HEK293T (cell line): ENCODE results near the gene SSBP2.

ENCODE experiments used
- BHLHE40 ChIP-seq: fragments of 450-650 bp; IDR thresholded peaks from 2 replicates; pipeline ENCODE4 v1.6.1; 2016; ENCODE audit warnings: mild to moderate bottlenecking, moderate library complexity, borderline replicate concordance
- FOXK2 ChIP-seq: fragments of 450-650 bp; IDR thresholded peaks from 2 replicates; pipeline ENCODE4 v1.6.1; 2016; ENCODE audit warnings: mild to moderate bottlenecking
- FOXM1 ChIP-seq: fragments of 450-650 bp; IDR thresholded peaks from 2 replicates; pipeline ENCODE4 v1.6.1; 2017; ENCODE audit warnings: mild to moderate bottlenecking, borderline replicate concordance
- HDGF ChIP-seq: fragments of 450-650 bp; IDR thresholded peaks from 2 replicates; pipeline ENCODE4 v1.6.1; 2017; ENCODE audit warnings: antibody characterized with exemption, borderline replicate concordance
- NFRKB ChIP-seq: fragments of 450-650 bp; IDR thresholded peaks from 2 replicates; pipeline ENCODE4 v1.6.1; 2016; ENCODE audit warnings: mild to moderate bottlenecking, moderate library complexity
- PKNOX1 ChIP-seq: fragments of 450-650 bp; IDR thresholded peaks from 2 replicates; pipeline ENCODE4 v1.6.1; 2016
- SP1 ChIP-seq: fragments of 450-650 bp; IDR thresholded peaks from 2 replicates; pipeline ENCODE4 v1.6.1; 2017
- SUZ12 ChIP-seq: fragments of 450-650 bp; IDR thresholded peaks from 2 replicates; pipeline ENCODE4 v1.6.1; 2016; ENCODE audit warnings: mild to moderate bottlenecking
- TARDBP ChIP-seq: fragments of 450-650 bp; IDR thresholded peaks from 2 replicates; pipeline ENCODE4 v1.6.1; 2016

DNA sequence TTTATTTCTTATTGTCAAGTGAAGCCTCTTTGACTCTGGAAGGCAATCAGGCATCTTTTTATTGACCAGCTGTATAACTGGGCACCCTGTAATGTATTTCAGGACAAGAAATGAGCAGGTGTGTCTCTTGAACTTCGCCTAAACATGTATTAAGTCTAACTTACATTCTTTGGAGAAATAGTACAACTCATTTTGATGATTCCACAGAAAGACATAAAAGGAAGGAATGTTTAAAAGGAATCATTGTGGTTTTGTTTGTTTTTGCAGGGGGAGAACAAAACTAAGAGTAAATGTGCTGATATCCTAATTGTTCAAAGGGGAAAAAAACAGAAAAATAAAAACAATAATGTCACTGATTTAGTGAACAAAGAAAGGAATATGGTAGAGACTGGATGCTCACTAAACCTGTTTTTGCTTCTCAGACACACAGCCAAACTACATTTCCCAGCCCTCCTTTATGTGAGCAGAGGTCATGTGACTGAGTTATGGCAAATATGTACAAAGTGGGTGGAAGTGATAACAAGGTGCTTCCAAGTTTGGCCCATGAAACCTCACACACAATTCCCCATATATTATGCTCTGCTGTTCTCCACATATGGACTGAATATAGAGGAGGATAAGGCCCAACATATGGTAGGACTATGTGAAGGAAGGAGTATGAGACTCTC, 206.4 kb downstream of the SSBP2 start:
- TF ChIP-seq BHLHE40, result no peak
- TF ChIP-seq FOXM1, result no peak
- TF ChIP-seq SP1, result no peak
- TF ChIP-seq TARDBP, result no peak
- TF ChIP-seq NFRKB, result no peak
- no peak for TF ChIP-seq HDGF
- no peak for TF ChIP-seq SUZ12
- TF ChIP-seq FOXK2, result no peak
- no peak for TF ChIP-seq PKNOX1
